ENCODE data around the gene ZBTB16.

- no peak for TF ChIP-seq EP300 (IDR thresholded peaks at IDR 0.05)
- TF ChIP-seq CTCF (IDR thresholded peaks at IDR 0.05): no peak
Observed at GRCh38 chr11:114125531-114125930, 66.0 kb downstream of the ZBTB16 start.

Data from sigmoid colon (tissue), 4 donors.